HG02970 (cell line): ENCODE data around the gene RIMBP2.

Experiments used
- ATAC-seq: cut with Tn5 transposase; IDR thresholded peaks from one replicate; pipeline ENCODE4 v1.9.1; 2021; ENCODE audit warnings: mild to moderate bottlenecking, moderate library complexity, moderate number of reproducible peaks; ENCODE audit not compliant: unreplicated experiment, low FRiP score

The RIMBP2 gene

GRCh38 chr12:130456375-130457199 is 259.5 kb downstream of the RIMBP2 start:
- ATAC-seq: no peak

- no peak for ATAC-seq
Measured at GRCh38 chr12:130455161-130455560, 260.9 kb downstream of the RIMBP2 start.

DNA sequence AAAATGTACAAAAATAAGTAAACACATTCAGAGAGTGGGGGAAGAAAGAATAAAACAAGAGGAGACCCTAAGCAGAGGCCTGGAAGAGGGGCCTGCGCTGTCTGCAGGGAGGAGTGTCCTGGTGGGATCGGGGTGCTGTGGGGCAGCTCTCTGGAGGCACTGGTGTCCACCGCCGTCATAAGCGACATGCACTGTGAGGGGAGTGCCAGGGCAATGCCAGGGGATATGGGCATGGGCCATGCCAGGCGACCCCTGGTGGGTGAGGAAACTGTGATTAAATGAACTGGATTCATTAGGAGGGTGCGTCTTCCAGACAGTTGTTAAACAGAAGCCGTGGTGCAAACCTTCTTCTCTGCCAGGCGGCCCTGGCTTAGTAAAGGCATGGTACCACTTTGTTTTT is 261.8 kb downstream of the RIMBP2 start:
- no peak for ATAC-seq

GRCh38 chr12:130452546-130452945 is 263.6 kb downstream of the RIMBP2 start:
- ATAC-seq: no peak

- ATAC-seq: no peak
Measured at GRCh38 chr12:130451001-130451930, 264.8 kb downstream of the RIMBP2 start.

GRCh38 chr12:130449291-130449690 is 266.8 kb downstream of the RIMBP2 start:
- no peak for ATAC-seq

DNA sequence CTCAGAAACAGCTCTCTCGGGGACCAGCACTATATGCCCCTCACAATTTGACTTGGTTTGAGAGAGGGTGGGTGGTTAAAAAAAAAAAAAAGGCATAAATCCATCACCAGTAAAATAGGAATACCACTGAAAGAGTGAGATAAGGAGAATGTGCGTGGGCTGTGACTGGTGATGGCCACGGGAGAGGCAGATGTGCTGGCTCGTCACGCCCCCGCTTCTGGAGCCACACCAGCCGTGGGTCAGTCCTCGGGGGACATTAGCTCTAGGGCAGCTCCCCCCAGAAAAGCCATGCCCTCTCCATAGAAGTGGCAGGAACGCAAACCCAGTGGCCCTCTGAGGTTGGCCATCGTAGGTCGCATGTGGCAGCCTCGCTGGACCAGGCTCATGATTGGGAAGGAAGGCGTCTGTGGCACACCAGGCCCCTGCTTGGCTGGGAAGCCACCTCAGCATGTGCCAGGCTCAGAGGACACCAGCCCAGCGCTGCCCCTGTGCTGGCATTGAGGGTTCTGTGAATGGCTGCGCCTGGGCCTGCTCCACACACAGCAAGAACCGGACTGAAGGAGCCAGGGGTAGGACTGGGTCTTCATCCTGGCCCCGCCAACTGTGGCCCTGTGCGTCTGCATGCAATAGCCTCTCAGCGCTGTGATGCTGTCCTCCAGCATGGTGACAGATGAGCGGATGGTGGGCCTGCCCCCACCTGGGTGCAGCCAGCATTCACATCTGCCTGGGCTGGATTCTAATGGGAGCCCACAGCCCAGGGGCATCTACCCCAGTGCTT is 267.9 kb downstream of the RIMBP2 start:
- no peak for ATAC-seq

DNA sequence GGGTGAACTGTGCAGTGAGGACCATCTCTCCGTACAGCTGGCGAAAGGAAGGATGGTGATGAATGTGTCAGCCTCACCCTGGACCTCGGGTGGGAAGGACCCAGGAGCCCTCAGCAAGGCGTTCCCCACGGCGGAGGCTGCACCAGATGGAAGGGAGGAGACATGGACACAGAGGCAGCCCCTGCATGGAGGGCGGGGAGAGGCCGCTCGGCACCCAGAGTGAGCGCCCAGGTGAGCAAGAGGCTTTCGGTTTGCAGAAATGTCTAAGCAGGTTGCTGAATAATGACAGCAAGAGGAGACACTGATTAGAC is 268.5 kb downstream of the RIMBP2 start:
- no peak for ATAC-seq

DNA sequence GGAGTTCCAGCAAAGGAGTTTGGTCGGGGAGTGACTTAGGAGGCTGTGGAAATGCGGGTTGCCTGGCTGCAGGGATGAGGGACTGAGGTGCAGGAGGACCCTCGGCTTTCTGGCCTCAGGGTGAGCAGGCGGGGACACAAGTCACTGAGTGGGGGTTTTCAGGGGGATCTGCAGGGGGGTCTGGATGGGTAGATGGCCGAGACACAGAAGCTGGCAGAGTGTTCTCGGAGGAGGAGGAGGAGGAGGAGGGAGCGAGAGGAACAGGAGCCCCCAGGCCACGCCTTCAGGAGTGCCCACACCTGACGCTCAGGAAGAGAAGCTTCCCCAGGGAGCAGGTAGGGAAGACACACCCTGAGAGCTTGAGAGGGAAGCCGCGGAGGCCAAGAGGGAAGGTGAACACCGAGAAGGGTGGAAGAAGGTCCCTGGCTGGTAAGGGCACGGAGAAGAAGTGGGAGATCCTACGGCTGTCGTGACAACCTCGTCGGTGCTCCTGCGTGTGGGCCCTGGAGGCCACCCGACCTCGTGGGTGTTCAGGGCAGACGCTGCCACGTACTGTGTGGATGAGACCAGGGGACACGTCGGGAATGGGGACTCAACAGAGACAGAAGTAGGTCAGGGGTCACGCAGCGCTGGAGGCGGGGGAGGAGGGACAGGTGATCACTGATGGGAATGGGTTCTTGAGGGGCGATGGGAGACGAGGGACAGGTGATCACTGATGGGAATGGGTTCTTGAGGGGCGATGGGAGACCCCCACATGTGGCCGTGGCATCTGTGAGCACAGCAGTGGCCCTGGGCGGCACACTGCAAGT is 269.0 kb downstream of the RIMBP2 start:
- no peak for ATAC-seq

DNA sequence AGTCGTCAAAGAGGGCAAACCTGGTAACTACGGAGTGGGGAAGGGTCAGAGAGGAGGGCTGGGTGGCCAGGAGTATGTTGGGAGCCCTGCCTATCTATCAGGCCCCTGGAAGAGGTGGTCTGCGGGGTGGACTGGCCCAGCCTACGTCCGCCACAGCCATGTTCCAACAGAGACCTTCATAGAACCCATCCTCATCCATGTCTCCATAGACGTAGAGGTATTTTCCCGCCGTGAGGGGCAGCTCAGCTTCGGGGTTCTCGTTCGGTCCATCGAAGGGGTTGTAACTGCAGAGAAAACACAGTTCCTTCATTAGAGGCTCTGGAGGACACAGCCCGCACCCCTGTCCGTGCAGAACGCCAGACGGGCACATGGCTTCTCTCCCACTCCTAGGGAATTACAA is 271.1 kb downstream of the RIMBP2 start:
- ATAC-seq: no peak

GRCh38 chr12:130444061-130444460 is 272.0 kb downstream of the RIMBP2 start:
- no peak for ATAC-seq

DNA sequence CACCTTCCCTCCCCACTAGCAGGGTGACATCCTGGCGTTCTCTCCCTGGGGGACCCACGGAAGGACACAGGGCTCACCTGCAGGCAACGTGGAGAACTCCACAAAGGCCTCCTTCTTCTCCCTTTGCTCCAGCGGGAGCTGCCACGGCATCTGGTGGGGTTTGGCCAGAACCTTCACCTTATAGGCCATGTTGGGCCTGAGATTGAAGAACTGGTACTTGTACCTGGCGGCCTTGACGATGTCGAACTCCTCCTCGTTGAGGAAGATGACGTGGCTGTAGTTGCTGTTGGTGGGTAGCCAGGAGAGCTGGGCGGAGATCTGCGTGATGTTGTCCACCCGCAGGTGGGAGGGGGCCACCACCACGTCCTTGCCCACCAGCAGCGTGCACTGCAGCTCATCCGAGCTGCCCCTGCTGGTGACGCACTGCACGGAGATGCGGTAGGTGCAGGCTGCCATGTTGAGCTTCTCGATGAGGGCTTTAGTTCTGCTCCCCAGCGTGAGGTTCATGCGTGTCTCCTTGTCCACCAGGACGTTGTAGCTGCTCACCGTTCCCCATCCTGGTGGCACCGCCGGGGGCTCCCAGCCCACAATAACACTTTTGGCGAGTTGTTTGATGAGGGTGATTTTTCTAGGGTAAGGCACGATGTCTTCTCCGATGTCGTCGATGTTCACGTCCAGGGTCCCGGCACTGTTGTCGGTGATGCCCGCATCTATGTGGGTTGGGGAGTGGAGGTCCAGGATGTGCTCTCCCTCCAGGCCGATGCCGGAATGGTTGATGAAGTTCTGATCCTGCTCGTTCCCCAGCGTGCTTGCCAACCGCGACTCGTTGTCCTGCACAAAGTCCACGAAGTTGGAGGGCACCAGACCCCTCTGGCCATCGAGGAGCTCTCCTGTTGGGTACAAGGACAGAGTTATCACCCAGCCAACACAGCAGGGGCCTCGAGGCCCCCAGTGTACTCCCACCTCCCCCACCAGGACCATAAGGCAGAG is 274.0 kb downstream of the RIMBP2 start:
- ATAC-seq: no peak

- ATAC-seq: no peak
Measured at GRCh38 chr12:130440411-130441080, 275.6 kb downstream of the RIMBP2 start.

- ATAC-seq: no peak
Measured at GRCh38 chr12:130439250-130439649, 276.8 kb downstream of the RIMBP2 start.

- no peak for ATAC-seq
Measured at GRCh38 chr12:130438711-130439110, 277.4 kb downstream of the RIMBP2 start.

DNA sequence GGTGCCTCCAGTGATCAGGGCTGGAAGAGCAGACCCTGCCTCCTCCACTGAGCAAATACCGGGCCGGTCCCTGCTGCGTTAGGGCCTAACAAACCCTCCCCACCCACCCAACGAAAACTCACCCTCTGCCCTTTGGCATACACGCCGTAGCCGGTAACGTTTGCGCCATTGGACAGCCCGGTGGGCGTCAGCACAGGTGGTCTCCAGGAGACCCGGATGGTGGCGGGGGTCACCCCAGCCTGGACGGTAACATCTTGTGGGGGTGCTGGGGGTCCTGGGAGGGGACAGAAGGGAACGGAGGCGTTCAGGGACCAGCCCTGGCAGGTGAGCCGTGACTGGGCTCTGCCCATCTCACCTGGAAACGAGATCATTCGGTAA is 277.9 kb downstream of the RIMBP2 start:
- no peak for ATAC-seq

DNA sequence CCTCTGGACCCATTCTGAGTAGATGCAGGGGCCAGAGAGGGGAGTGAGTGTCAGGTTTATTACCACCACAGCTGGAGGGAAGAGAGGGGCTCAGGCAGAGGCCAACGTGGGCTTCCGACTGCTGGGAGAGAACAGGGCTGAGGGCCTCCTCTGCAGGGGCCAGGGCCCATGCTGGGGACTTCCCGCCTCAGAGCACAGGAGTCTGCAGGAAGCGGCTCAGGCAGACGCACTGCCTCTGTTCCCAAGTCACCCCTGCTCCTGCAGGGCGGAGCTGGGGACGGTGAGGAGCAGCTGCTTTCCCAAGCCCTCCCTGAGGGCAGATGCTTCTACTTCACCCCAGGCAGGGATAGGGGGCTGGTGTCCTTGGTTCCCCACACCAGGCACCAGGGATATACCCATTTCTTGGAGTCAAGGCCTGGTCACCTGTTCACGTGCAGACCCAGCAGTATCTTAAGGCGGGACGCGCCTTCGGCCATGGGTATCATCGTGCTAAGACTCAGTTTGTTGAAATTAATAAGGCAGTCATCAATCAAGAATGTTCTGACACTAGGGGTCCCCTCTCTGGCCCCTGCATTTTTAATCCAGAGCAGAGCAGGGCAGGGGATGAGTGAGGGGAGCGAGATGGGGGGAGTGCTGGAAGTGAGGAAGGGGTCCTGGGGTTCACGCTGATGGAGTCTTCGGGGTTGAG is 278.4 kb downstream of the RIMBP2 start:
- ATAC-seq: no peak
